Measurements from ENCODE around the gene SIAE.
A peak's percentile ranks its signal among the peaks of the same experiment; 100 is the strongest.

Gene SIAE

GRCh38 chr11:124673333-124674167 is at the start of gene SIAE, which contains the start of gene SPA17:
TSS of gene SIAE (minus strand) at chr11:124673739. CDS start at chr11:124673708, 31 bp downstream.
TSS of gene SPA17 (plus strand) at chr11:124673904. CDS start at chr11:124675265, 1,361 bp downstream.
- DNase-seq: peak; percentile 81

GRCh38 chr11:124722176-124722575 is 48.6 kb upstream of the SIAE start:
- DNase-seq: no peak

- DNase-seq: no peak
Measured at GRCh38 chr11:124719534-124719933, 46.0 kb upstream of the SIAE start.

- no peak for DNase-seq
Measured at GRCh38 chr11:124718801-124719200, 45.3 kb upstream of the SIAE start.

- no peak for DNase-seq
Measured at GRCh38 chr11:124717786-124718651, 44.5 kb upstream of the SIAE start.

GRCh38 chr11:124717421-124717785 is 43.9 kb upstream of the SIAE start:
- no peak for DNase-seq

GRCh38 chr11:124716591-124716990 is 43.1 kb upstream of the SIAE start:
- DNase-seq: no peak

GRCh38 chr11:124712392-124712791 is 38.9 kb upstream of the SIAE start:
- no peak for DNase-seq

GRCh38 chr11:124707829-124708228 is 34.3 kb upstream of the SIAE start:
- no peak for DNase-seq

GRCh38 chr11:124700028-124700427 is 26.5 kb upstream of the SIAE start:
- DNase-seq: no peak

GRCh38 chr11:124699547-124699946 is 26.0 kb upstream of the SIAE start:
- no peak for DNase-seq

- no peak for DNase-seq
Measured at GRCh38 chr11:124693142-124693541, 19.6 kb upstream of the SIAE start.

GRCh38 chr11:124682443-124682842 is 8.9 kb upstream of the SIAE start:
- DNase-seq: no peak

GRCh38 chr11:124681421-124681820 is 7.9 kb upstream of the SIAE start:
- DNase-seq: no peak

- no peak for DNase-seq
Measured at GRCh38 chr11:124678416-124678815, 4.9 kb upstream of the SIAE start.

- no peak for DNase-seq
Measured at GRCh38 chr11:124676386-124676785, 2.8 kb upstream of the SIAE start.

GRCh38 chr11:124674571-124674970 is 1.0 kb upstream of the SIAE start:
- no peak for DNase-seq

- DNase-seq: no peak
Measured at GRCh38 chr11:124674168-124674517, 604 bp upstream of the SIAE start.

GRCh38 chr11:124672536-124673215 is 863 bp downstream of the SIAE start:
- DNase-seq: no peak

- DNase-seq: peak; percentile 40
Measured at GRCh38 chr11:124670732-124671131, 2.8 kb downstream of the SIAE start.

- no peak for DNase-seq
Measured at GRCh38 chr11:124669193-124669592, 4.3 kb downstream of the SIAE start.

- no peak for DNase-seq
Measured at GRCh38 chr11:124667601-124668000, 5.9 kb downstream of the SIAE start.

- no peak for DNase-seq
Measured at GRCh38 chr11:124663861-124664260, 9.7 kb downstream of the SIAE start.
